Esophagus muscularis mucosa (tissue), 3 donors: Measurements from ENCODE around the gene MATK.

ENCODE experiments used
- CTCF ChIP-seq, 3 experiments: fragments of 200-600 bp in 2 of 3; fragments of 450-650 bp in 1 of 3; sonication (generic) in 2 of 3; IDR thresholded peaks; one replicate each; pipeline ENCODE4 v1.5.1; 2017 to 2019; ENCODE audit warnings: antibody characterized with exemption in 3 of 3, mild to moderate bottlenecking in 2 of 3, moderate library complexity in 1 of 3
- POLR2A ChIP-seq: fragments of 450-650 bp; IDR thresholded peaks from one replicate; pipeline ENCODE4 v1.6.1; 2017; ENCODE audit warnings: antibody characterized with exemption, moderate library complexity, mild to moderate bottlenecking, low read depth

- TF ChIP-seq CTCF (IDR thresholded peaks at IDR 0.05) = no peak
- no peak for TF ChIP-seq POLR2A
These were observed 9.6 kb downstream of the MATK start for GRCh38 chr19:3776479-3777040.
